HG03139 (cell line): Measurements from ENCODE around the gene TUBGCP3.
"Not testable (repeated sequence)": the region's sequence is repeated elsewhere in the genome, so short reads cannot be mapped to it uniquely, and the experiment has no call there.

Experiments
- ATAC-seq: cut with Tn5 transposase; IDR thresholded peaks from one replicate; pipeline ENCODE4 v1.9.1; 2021; ENCODE audit not compliant: unreplicated experiment

The TUBGCP3 gene

GRCh38 chr13:112531263-112531794 is 56.6 kb downstream of the TUBGCP3 start:
- no peak for ATAC-seq

GRCh38 chr13:112530861-112531260 is 57.1 kb downstream of the TUBGCP3 start:
- no peak for ATAC-seq

GRCh38 chr13:112529216-112529615 is 58.7 kb downstream of the TUBGCP3 start:
- no peak for ATAC-seq

- ATAC-seq = no peak
Measured at GRCh38 chr13:112526146-112526853, 61.7 kb downstream of the TUBGCP3 start.

- ATAC-seq = no peak
Measured at GRCh38 chr13:112525356-112525945, 62.5 kb downstream of the TUBGCP3 start.

GRCh38 chr13:112522578-112522977 is 65.4 kb downstream of the TUBGCP3 start:
- no peak for ATAC-seq

- ATAC-seq = no peak
Measured at GRCh38 chr13:112521073-112521685, 66.8 kb downstream of the TUBGCP3 start.

GRCh38 chr13:112519517-112520060 is 68.4 kb downstream of the TUBGCP3 start:
- no peak for ATAC-seq

GRCh38 chr13:112516218-112516617 is 71.7 kb downstream of the TUBGCP3 start:
- no peak for ATAC-seq

GRCh38 chr13:112513761-112514160 is 74.2 kb downstream of the TUBGCP3 start:
- no peak for ATAC-seq

- ATAC-seq = no peak
Measured at GRCh38 chr13:112510987-112511685, 76.8 kb downstream of the TUBGCP3 start.

- no peak for ATAC-seq
Measured at GRCh38 chr13:112510002-112510780, 77.8 kb downstream of the TUBGCP3 start.

- ATAC-seq = no peak
Measured at GRCh38 chr13:112509190-112509589, 78.8 kb downstream of the TUBGCP3 start.

- ATAC-seq = no peak
Measured at GRCh38 chr13:112506046-112506445, 81.9 kb downstream of the TUBGCP3 start.

- no peak for ATAC-seq
Measured at GRCh38 chr13:112496166-112496565, 91.8 kb downstream of the TUBGCP3 start.

GRCh38 chr13:112495465-112495864 is 92.5 kb downstream of the TUBGCP3 start:
- ATAC-seq = no peak

GRCh38 chr13:112489199-112489598 is 98.8 kb downstream of the TUBGCP3 start:
- ATAC-seq = no peak

GRCh38 chr13:112488343-112489050 is 99.5 kb downstream of the TUBGCP3 start:
- ATAC-seq = not testable (repeated sequence)

- ATAC-seq = no peak
Measured at GRCh38 chr13:112487127-112487517, 100.8 kb downstream of the TUBGCP3 start.
